ENCODE measurements around the gene IFTAP. TPM values are rescaled to one million over a fixed set of nuclear protein-coding genes. Genes with fewer than 3 reads are reported as not detected.
"Not testable (repeated sequence)": the region's sequence is repeated elsewhere in the genome, so short reads cannot be mapped to it uniquely, and the experiment has no call there.

IFTAP gene
- total RNA-seq, 3 donors from 2014 or later = 1.7 to 4.7 (median 2.8) TPM

- Mint-ChIP-seq H3K36me3 (ENCODE audit: insufficient read depth) (no peaks in the 10 kb centered on the region), H3K4me1 (ENCODE audit: low read depth) (no peaks in the 10 kb centered on the region), H3K4me3 (no peak overlapping the region), H3K9me3 (peaks cover 2% of the 10 kb centered on the region), H3K27me3 (ENCODE audit: low read depth) (peaks cover 7% of the 10 kb centered on the region)
- no peak for DNase-seq
- no peak for ATAC-seq
Measured at GRCh38 chr11:36638556-36638955, 44.3 kb downstream of the IFTAP start.

GRCh38 chr11:36657610-36658267 lies 63.4 kb downstream of the IFTAP start:
- Mint-ChIP-seq H3K9me3 (no peaks in the 10 kb centered on the region), H3K27me3 (ENCODE audit: low read depth) (no peaks in the 10 kb centered on the region), H3K4me1 (ENCODE audit: low read depth) (no peaks in the 10 kb centered on the region), H3K36me3 (ENCODE audit: insufficient read depth) (no peaks in the 10 kb centered on the region), H3K4me3 (no peak overlapping the region)
- no peak for DNase-seq
- ATAC-seq = no peak

GRCh38 chr11:36661359-36661758 lies 67.1 kb downstream of the IFTAP start:
- not testable (repeated sequence) for DNase-seq; H3K27me3 Mint-ChIP-seq (ENCODE audit: low read depth); ATAC-seq; H3K4me3 Mint-ChIP-seq; H3K36me3 Mint-ChIP-seq (ENCODE audit: insufficient read depth); H3K4me1 Mint-ChIP-seq (ENCODE audit: low read depth); H3K9me3 Mint-ChIP-seq

GRCh38 chr11:36672815-36673450 lies 78.6 kb downstream of the IFTAP start:
- Mint-ChIP-seq H3K4me3 (no peak overlapping the region), H3K4me1 (ENCODE audit: low read depth) (no peaks in the 10 kb centered on the region), H3K27me3 (ENCODE audit: low read depth) (peaks cover 24% of the 10 kb centered on the region), H3K36me3 (ENCODE audit: insufficient read depth) (peaks cover 3% of the 10 kb centered on the region), H3K9me3 (no peaks in the 10 kb centered on the region)
- ATAC-seq = no peak
- DNase-seq = no peak

GRCh38 chr11:36679547-36679946 lies 85.2 kb downstream of the IFTAP start:
- not testable (repeated sequence) for H3K4me1 Mint-ChIP-seq (ENCODE audit: low read depth); H3K4me3 Mint-ChIP-seq; ATAC-seq; H3K36me3 Mint-ChIP-seq (ENCODE audit: insufficient read depth); H3K9me3 Mint-ChIP-seq; DNase-seq
- peaks cover 29% of the 10 kb centered on the region for H3K27me3 Mint-ChIP-seq (ENCODE audit: low read depth)

- DNase-seq (no peak), ATAC-seq (no peak)
- H3K4me1 Mint-ChIP-seq (ENCODE audit: low read depth) = peaks cover 8% of the 10 kb centered on the region
- H3K27me3 Mint-ChIP-seq (ENCODE audit: low read depth) = peaks cover 34% of the 10 kb centered on the region
- H3K9me3 Mint-ChIP-seq = no peaks in the 10 kb centered on the region
- no peaks in the 10 kb centered on the region for H3K36me3 Mint-ChIP-seq (ENCODE audit: insufficient read depth)
- no peak overlapping the region for H3K4me3 Mint-ChIP-seq
Measured at GRCh38 chr11:36683818-36684217, 89.5 kb downstream of the IFTAP start.

- no peak overlapping the region for H3K4me3 Mint-ChIP-seq
- no peaks in the 10 kb centered on the region for H3K9me3 Mint-ChIP-seq
- DNase-seq = peak; percentile 7
- peaks cover 42% of the 10 kb centered on the region for H3K27me3 Mint-ChIP-seq (ENCODE audit: low read depth)
- peaks cover 8% of the 10 kb centered on the region for H3K4me1 Mint-ChIP-seq (ENCODE audit: low read depth)
- no peaks in the 10 kb centered on the region for H3K36me3 Mint-ChIP-seq (ENCODE audit: insufficient read depth)
- peak; percentile 80 for ATAC-seq
Measured at GRCh38 chr11:36684840-36685801, 90.8 kb downstream of the IFTAP start.

GRCh38 chr11:36688132-36688531 lies 93.8 kb downstream of the IFTAP start:
- H3K4me3 Mint-ChIP-seq = no peak overlapping the region
- no peak for ATAC-seq
- peaks cover 47% of the 10 kb centered on the region for H3K27me3 Mint-ChIP-seq (ENCODE audit: low read depth)
- H3K4me1 Mint-ChIP-seq (ENCODE audit: low read depth) = peaks cover 8% of the 10 kb centered on the region
- DNase-seq = no peak
- no peaks in the 10 kb centered on the region for H3K36me3 Mint-ChIP-seq (ENCODE audit: insufficient read depth)
- H3K9me3 Mint-ChIP-seq = no peaks in the 10 kb centered on the region

GRCh38 chr11:36688571-36689291 lies 94.4 kb downstream of the IFTAP start:
- Mint-ChIP-seq H3K9me3 (no peaks in the 10 kb centered on the region), H3K36me3 (ENCODE audit: insufficient read depth) (no peaks in the 10 kb centered on the region), H3K4me3 (no peak overlapping the region), H3K4me1 (ENCODE audit: low read depth) (peaks cover 8% of the 10 kb centered on the region), H3K27me3 (ENCODE audit: low read depth) (peaks cover 47% of the 10 kb centered on the region)
- ATAC-seq (no peak), DNase-seq (no peak)

GRCh38 chr11:36689442-36689841 lies 95.1 kb downstream of the IFTAP start:
- H3K4me1 Mint-ChIP-seq (ENCODE audit: low read depth) = peaks cover 6% of the 10 kb centered on the region
- peaks cover 44% of the 10 kb centered on the region for H3K27me3 Mint-ChIP-seq (ENCODE audit: low read depth)

GRCh38 chr11:36692704-36693103 lies 98.4 kb downstream of the IFTAP start:
- no peaks in the 10 kb centered on the region for H3K9me3 Mint-ChIP-seq
- H3K4me3 Mint-ChIP-seq = no peak overlapping the region
- DNase-seq (no peak), ATAC-seq (no peak)
- H3K36me3 Mint-ChIP-seq (ENCODE audit: insufficient read depth) = no peaks in the 10 kb centered on the region
- H3K27me3 Mint-ChIP-seq (ENCODE audit: low read depth) = peaks cover 37% of the 10 kb centered on the region
- no peaks in the 10 kb centered on the region for H3K4me1 Mint-ChIP-seq (ENCODE audit: low read depth)

More at GRCh38 chr11:36689442-36689841, 95.1 kb downstream of the IFTAP start:
- no peak for ATAC-seq
- H3K9me3 Mint-ChIP-seq = no peaks in the 10 kb centered on the region
- H3K4me3 Mint-ChIP-seq = no peak overlapping the region
- no peaks in the 10 kb centered on the region for H3K36me3 Mint-ChIP-seq (ENCODE audit: insufficient read depth)
- no peak for DNase-seq

GRCh38 chr11:36693139-36693843 lies 99.0 kb downstream of the IFTAP start:
- Mint-ChIP-seq H3K4me1 (ENCODE audit: low read depth) (no peaks in the 10 kb centered on the region), H3K9me3 (no peaks in the 10 kb centered on the region), H3K4me3 (no peak overlapping the region), H3K27me3 (ENCODE audit: low read depth) (peaks cover 35% of the 10 kb centered on the region), H3K36me3 (ENCODE audit: insufficient read depth) (no peaks in the 10 kb centered on the region)
- no peak for ATAC-seq
- no peak for DNase-seq

GRCh38 chr11:36695111-36695510 lies 100.8 kb downstream of the IFTAP start:
- no peaks in the 10 kb centered on the region for H3K9me3 Mint-ChIP-seq
- DNase-seq (no peak), ATAC-seq (no peak)
- H3K36me3 Mint-ChIP-seq (ENCODE audit: insufficient read depth) = no peaks in the 10 kb centered on the region
- H3K4me1 Mint-ChIP-seq (ENCODE audit: low read depth) = no peaks in the 10 kb centered on the region
- H3K27me3 Mint-ChIP-seq (ENCODE audit: low read depth) = peaks cover 28% of the 10 kb centered on the region
- no peak overlapping the region for H3K4me3 Mint-ChIP-seq

All from activated T-cell treated with anti-CD3 and anti-CD28 coated beads, Interleukin-2, amount 50 U/mL, for 4 hours (primary cell).